GM21529 (cell line): ENCODE results near the gene DGKA.
"Not testable (repeated sequence)": the region's sequence is repeated elsewhere in the genome, so short reads cannot be mapped to it uniquely, and the experiment has no call there.

Experiments used
- ATAC-seq: cut with Tn5 transposase; IDR thresholded peaks from one replicate; pipeline ENCODE4 v1.9.1; 2021; ENCODE audit not compliant: unreplicated experiment

Gene DGKA

DNA sequence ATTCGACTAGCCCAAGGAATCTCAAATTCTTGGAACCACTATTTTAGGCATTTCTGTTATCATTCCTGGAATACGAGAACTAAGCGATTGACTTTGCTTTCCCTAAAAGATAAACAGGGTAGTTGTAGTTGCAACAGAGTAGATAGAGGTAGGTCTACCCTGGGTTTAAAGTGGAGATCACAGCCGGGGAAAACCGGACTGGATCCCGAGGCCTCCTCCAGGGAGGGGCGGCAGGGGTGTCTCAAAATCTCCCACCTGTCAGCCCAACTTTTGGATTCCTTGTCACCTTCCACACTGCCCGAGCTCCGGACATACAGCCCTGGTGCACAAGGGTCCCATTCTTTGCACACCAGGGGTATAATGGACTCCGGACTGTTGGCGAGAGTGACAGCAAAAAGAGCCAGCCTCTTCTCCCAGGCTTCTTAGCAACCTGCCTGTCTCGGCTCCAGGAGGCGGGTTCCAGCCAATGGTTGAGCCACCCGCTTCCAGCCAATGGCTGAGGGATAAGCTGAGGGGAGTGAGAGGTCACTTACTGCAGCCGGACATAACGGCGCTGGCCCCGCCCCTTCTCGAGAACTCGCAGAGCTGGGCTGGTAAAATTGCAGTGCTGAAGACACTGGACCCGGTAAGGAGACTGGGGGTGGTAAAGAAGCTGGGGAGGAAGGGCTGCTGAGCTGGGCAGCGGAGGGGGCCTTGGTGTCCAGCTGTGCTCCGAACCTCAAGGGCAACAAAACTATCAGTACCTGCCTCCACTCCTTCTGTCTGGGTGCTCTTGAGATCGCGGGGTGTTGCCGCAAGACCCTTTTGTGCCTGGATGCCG, 66.0 kb downstream of the DGKA start, which contains the start of gene SUOX:
Gene SUOX (plus strand): TSS at position 562 of the 820 bp plus-strand sequence. CDS start 4,946 bp downstream, outside the sequence.
- peak; percentile 99 for ATAC-seq

DNA sequence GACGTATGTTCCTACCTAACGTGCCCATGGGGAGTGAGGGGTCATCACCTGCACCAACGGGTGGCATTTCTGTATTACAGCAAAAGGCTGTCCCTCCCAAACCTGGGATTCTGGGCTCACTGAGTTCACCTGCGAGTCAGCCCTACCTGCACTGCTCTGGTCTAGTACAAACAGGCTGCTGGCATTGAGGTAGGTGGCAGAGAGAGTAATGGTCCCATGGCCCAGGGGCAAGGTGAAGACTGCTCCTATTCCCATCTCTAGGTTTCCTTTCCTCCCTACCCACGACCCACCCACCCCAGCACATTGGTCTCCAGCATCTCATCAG, 66.5 kb downstream of the DGKA start:
- ATAC-seq = no peak

DNA sequence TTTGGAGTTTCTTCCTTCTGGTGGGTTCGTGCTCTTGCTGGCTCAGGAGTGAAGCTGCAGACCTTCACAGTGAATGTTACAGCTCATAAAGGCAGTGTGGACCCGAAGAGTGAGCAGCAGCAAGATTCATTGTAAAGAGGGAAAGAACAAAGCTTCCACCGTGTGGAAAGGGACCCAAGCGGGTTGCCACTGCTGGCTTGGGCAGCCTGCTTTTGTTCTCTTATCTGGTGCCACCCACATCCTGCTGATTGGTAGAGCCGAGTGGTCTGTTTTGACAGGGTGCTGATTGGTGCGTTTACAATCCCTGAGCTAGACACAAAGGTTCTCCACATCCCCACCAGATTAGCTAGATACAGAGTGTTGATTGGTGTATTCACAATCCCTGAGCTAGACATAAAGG, 68.6 kb downstream of the DGKA start:
- ATAC-seq = not testable (repeated sequence)

DNA sequence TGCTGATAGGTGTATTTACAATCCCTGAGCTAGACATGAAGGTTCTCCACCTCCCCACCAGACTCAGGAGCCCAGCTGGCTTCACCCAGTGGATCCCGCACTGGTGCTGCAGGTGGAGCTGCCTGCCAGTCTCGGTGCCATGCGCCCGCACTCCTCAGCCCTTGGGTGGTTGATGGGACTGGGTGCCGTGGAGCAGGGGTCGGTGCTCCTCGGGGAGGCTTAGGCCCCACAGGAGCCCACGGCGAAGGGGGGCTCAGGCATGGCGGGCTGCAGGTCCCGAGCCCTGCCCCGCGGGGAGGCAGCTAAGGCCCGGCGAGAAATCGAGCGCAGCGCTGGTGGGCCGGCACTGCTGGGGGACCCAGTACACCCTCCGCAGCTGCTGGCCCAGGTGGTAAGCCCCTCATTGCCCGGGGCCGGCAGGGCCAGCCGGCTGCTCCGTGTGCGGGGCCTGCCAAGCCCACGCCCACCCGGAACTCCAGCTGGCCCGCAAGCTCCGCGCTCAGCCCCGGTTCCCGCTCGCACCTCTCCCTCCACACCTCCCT, 69.1 kb downstream of the DGKA start:
- ATAC-seq = not testable (repeated sequence)

DNA sequence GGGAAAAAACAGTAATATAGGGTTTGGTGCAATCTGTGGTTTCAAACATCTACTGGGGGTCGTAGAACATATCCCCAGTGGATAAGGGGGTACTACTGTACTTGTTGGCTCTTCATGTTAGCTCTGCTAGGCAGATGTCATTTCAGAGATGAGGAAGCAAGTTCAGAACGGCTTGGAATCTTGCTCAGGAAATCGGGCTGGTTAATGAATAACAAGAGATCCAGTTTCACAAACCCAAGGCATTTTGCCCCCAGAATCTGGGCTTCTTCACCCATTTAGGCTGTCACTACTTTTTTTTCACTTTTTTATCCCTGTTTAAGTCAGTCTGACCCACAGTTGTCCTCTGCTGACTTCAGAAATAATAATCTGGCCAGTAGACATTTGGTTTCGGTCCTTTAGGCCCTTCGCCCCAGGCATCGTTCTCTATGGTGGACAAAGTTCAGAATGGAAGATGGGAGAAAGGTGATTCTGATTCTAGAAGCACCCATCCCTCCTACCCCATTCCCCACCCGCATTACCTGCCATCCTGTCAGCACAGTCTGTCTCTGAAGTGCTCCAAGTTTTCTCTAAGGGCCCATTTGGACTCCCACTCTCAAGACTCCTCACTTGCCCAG, 70.6 kb downstream of the DGKA start:
- ATAC-seq = no peak

DNA sequence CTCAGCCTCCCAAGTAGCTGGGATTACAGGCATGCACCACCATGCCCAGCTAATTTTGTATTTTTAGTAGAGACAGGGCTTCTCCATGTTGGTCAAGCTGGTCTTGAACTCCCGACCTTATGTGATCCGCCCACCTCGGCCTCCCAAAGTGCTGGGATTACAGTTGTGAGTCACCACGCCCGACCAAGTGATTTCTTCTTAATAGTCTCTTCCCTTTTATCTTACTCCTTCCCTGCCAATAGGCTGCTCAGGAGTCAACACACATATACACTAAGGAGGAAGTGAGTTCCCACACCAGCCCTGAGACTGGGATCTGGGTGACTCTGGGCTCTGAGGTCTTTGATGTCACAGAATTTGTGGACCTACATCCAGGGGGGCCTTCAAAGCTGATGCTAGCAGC, 72.4 kb downstream of the DGKA start:
- not testable (repeated sequence) for ATAC-seq
